Measurements from ENCODE around the gene PDK3.

Gene PDK3

DNA sequence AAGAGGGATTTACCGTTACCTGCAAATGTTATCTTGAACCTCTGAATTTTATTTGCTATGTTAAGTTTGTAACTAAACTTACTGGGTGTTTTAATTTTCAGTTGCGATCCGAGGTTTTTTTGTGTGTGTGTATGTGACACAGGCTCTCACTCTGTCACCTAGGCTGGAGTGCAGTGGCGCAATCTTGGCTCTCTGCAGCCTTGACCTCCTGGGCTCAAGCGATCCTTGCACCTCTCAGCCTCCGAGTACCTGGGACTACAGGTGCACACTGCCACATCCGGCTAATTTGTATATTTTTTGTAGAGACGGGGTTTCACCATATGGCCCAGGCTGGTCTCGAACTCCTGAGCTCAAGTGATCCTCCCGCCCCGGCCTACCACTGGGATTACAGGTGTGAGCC lies 18.5 kb downstream of the PDK3 start:
- DNase-seq = no peak

DNA sequence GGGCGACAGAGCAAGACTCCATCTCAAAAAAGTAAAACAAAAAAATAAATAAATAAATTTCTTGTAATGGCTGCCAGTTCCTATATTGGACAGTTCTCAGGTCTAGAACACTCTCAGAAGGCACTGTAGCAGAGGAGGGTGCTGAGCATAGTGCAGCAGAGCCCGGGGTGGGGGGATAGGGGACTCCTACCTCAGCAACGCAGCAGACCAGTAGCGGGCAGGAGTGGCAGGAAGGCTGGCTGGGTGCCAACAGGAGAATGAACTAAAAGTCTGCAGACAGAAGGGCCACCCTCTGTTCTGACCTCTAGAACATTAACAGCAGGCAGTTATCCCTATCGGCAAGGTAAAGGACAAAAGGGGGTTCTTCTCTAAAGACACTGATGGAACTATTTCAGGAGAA lies 20.2 kb downstream of the PDK3 start:
- DNase-seq = no peak

- no peak for DNase-seq
These were observed 21.0 kb downstream of the PDK3 start for GRCh38 chrX:24485976-24486680.

DNA sequence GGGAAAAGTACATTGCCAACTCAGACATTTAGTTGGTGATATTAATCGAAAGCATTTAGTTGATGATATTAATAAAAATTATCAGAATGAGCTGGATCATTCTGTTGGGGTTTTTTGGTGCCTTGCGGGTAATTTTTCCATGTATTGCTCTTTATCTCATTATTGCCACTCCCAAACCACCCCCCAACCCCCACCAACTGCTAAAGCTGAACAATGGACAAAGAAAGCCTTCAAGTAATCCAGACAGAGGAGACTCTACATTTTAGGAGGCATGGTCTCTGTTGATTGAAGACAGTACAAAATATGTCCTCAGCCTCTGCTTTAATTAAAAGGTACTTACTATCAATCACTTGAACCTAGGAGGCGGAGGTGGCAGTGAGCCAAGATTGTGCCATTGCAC lies 22.5 kb downstream of the PDK3 start:
- DNase-seq = no peak

DNA sequence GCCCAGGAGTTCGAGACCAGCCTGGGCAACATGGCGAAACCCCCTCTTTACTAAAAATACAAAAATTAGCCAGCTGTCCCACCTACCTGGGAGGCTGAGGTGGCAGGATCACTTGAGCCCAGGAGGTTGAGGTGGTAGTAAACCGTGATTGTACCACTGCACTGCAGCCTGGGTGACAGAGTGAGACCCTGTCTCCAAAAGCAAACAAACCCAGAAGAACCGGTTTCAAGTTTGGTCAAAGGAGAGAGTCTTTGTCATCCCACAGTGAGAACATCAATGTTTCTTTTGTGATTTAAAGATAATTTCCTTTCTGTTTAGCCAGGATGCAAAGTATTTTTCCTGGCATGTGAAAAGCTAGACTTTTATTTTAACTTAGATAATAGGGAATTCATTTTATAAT lies 26.7 kb downstream of the PDK3 start:
- DNase-seq = no peak

DNA sequence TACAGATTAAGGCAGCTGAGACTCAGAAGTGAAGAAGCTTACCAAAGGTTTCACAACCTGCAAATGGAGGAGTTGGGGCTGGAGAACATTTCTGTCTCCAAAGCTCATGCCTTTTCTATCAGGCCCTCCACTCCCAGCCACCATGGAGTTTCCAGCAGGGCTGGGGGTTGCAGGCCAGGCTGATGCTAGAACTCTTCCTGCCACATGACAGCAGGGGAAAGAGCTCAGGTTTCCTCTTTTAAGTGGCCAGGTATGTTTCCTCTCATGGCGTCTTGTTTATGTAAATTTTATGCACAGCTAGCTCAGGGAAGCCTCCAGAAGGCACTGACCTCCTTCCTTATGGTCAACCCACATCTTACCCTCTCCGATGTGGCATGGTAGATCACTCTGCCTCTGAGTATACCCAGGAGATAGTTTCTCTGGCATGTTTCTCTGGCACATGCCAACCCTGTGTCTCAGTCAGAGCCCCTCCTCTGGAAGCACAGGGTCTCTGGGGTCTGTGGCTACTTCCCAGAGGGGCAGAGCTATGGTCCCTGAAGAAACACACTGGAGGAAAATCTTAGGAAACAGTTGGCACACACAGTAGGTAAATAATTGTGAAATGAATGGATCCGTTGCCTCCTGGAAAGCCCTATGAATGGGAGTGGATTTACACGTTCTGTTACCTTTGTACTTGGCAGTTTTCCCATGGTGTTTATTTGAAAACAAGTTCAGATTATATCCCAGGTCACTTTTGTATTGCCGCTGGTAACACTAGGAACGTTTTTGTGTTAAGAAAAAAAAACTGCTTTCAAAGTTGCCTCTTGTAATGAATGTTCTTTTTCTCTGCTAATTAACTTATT lies 28.9 kb downstream of the PDK3 start:
- DNase-seq = no peak

DNA sequence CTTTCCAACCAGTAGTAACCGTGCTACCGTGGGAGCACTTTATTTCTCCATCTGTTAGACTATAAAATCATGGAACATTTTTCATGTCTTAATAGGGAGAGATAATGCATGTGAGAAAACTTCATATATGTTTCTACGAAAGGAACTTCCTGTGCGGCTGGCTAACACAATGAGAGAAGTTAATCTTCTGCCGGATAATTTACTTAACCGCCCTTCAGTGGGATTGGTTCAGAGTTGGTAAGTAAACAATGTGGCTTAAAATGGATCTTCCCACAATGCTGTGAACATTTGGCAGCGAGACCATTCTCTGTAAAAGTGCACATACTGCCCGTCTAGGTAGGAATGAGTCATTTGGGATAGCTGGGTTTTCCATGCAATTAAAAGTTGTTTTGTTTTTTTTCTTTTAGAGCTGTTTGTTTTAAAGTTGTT lies 29.6 kb downstream of the PDK3 start:
- peak; percentile 39 for DNase-seq

DNA sequence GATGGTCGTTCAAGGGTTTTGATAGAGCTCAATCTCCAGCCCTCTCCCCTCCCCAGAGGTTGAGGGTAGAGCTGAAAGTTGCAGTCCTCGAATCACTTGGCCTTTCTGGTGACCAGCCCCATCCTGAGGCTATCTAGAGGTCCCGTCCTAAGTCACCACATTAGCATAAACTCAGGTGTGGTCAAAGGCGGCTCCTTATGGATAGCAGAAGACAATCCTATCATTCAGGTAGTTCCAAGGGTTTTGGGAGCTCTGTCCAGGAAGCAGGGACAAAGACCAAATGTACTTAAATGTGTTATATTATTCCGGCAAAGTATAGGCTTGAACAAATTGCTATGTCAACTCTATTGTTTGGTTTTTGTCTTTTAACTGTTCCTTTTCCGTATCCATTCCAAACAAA lies 30.6 kb downstream of the PDK3 start:
- no peak for DNase-seq

DNA sequence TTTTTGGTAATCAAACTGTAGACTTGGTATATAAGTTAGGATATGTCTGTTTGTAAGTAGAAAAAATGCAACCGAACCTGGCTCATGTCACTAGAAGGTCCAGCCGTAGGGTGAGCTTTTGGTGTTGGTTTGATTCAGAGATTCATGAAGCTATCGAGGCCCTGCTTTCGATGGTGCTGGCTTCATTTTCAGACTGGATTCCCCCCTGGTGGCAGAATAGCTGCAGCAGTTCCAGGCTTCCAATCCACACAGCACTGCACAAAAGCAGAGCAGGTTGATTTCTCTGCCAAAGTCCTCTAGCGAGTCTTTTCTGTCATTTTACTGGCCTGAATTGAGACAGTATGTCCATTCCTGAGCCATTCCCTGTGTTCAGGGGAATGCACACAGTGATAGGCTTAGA lies 33.1 kb downstream of the PDK3 start:
- DNase-seq = no peak

- no peak for DNase-seq
These were observed 33.9 kb downstream of the PDK3 start for GRCh38 chrX:24498975-24499374.

DNA sequence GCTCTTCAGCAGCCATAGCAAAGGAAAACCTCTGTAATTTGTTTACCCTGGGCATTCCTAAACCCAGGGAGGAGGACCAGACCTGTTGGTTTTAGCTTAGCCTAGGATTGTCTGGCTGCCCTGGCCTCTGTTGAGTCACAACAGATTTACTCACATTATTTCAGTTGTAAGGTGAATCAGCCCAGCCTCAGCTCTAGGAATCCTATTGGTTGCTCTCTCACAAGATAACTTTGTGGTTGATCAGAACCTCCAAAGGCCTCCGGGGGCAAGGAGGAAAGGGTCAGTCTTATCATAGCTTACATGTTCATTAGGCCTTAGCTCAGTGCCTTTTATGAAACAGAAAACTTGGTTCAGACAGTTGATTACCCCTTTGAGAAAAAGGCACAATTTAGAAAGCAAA lies 41.0 kb downstream of the PDK3 start:
- DNase-seq = no peak

DNA sequence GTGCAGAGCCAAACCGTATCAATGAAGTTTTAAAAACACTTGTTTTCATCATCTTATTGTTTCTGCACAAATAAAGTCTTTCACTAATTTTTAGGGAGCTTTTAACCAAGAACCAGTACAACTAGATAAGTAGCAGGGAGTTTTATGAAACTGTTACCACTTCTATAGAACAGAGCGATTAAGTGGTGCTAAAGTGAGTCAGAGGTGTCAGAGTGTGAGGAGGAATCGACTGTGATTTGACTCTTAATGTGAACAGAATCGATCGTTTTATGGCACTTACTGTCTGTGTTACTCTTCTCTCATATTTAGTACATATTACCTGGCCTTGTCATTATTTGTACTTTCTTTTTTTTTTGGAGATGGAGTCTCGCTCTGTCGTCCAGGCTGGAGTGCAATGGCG lies 43.3 kb downstream of the PDK3 start:
- DNase-seq = no peak

GRCh38 chrX:24513416-24513815 lies 48.3 kb downstream of the PDK3 start:
- DNase-seq = no peak

- DNase-seq = no peak
These were observed 50.4 kb downstream of the PDK3 start for GRCh38 chrX:24515447-24515846.

DNA sequence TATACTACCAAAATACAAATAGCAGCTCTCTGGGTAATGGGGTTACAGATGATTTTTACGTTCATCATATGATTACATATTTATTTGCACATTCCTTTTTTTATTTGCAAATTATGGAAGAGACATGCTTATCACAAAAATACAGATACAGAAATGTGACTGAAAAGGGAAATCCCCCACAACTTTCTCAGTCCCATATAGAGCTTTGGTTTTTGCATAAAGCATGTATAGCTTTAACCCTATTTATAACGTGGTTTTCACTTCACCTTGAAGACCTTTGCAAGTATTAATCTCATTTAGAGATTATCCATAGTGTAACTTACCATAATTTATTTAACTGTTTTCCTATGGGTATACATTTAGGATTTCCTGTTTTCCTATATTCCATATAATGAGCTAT lies 55.4 kb downstream of the PDK3 start:
- DNase-seq = no peak

DNA sequence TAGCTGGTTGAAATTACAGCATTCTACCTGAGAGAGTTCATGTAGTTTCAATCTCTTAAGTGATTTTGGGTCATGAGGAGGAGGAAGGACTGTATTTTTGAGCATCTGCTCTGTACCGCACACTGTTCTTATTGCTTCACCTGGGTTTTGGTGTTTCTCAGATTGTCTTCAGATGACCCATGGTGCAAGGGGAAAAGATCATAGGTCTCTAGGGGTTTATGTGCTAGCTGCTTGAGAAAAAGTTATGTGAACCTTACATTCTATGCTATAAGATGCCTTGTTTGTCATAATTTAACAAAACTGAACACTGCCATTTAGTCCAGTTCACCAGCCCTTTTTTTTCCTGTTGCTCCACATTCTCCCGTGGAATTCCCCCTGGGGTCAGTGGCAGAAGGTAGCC lies 60.4 kb downstream of the PDK3 start:
- DNase-seq = no peak

DNA sequence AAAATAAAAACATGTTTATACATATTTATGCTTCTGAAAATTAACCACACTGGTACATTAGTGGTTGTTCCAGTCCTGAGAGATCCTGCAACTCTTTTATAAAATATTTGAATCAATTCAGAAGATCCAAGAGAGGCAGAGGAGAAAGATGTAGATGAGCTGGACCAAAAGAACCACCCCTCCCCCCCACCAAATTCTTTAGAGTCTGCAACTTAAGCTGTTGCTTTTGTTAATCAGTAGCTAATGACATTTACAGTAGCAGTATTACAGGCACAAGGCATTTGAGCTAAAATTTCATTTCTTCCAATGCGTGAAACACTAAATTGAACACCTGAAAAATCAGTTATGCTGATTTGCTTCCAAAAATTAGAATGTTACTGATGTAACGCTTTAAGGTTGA lies 61.5 kb downstream of the PDK3 start:
- no peak for DNase-seq

DNA sequence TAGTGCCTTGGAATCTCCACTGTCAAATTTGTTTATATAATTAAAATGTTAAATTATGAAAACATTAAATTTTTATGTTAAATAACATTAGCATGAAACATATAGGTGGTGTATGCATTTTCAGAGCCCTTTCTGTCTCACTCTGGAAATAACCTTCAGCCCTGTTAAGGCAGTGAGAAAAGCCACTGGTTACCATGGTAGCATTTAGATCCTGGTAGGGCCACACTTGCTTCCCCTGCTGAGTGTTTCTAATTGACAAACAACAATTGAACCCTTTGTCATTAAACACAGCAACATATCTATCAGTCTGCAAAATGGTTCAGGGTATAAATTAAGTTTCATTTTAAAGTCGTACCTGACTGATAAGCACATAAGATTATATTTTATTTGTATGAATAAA lies 63.5 kb downstream of the PDK3 start:
- peak; percentile 1 for DNase-seq

DNA sequence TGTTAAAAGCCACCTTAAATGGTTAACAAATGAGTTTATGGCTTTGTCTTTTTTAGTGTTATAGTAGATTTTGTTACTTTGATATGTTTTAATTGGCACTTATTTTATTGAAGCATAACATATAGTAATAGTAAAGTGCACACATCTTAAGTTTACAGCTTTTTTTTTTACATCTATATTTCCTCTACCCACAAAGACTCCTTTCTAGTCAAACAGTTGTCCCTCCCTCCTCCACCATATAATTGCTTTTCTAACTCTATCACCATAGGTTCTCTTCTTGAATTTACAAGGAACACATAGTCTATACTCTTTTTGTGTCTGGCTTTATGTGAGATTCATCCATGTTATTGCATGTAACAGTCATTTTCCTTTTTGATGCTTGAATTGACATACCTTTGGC lies 71.5 kb downstream of the PDK3 start:
- DNase-seq = no peak

DNA sequence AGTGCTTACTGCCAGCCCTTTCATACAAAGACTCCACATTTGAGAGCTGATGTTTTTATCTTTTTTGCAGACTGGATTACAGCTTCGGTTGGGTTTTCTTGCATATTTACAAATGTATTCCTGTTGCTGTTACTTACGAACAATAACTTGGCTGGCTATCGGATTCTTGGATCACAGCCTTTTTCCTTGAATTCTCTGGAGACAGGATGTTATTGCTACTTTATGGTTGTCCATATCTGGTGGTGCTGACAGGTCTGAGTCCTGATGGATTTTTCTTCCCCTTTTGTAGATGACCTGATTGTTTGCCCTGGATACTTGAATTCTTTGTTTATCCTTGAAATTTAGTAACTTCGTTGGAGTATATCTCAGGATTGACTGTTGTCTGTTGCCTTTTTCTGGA lies 77.7 kb downstream of the PDK3 start:
- no peak for DNase-seq

- DNase-seq = no peak
These were observed 82.9 kb downstream of the PDK3 start for GRCh38 chrX:24547961-24548360.

- DNase-seq = no peak
These were observed 85.1 kb downstream of the PDK3 start for GRCh38 chrX:24550166-24550565.

GRCh38 chrX:24553011-24553410 lies 87.9 kb downstream of the PDK3 start:
- no peak for DNase-seq

GRCh38 chrX:24561121-24561520 lies 96.0 kb downstream of the PDK3 start:
- no peak for DNase-seq

Measured in NCI-H748 treated with DMSO at 0.1 percent for 48 hours (cell line).